ENCODE results near the gene PIP5K1C.

PIP5K1C gene

GRCh38 chr19:3603121-3603811 is 97.0 kb downstream of the PIP5K1C start:
- Mint-ChIP-seq H3K9me3 (no peaks in the 10 kb centered on the region), H3K36me3 (ENCODE audit: low read depth) (no peaks in the 10 kb centered on the region), H3K27me3 (ENCODE audit: low read depth, poor library complexity) (peaks cover 7% of the 10 kb centered on the region), H3K27ac (peak overlapping the region; percentile 79), H3K4me3 (no peak overlapping the region), H3K4me1 (peaks cover 23% of the 10 kb centered on the region)
- no peak for TF ChIP-seq CTCF (IDR thresholded peaks at IDR 0.05)
- peak; percentile 45 for DNase-seq

- peaks cover 10% of the 10 kb centered on the region for H3K4me1 Mint-ChIP-seq
- no peak for TF ChIP-seq CTCF (IDR thresholded peaks at IDR 0.05)
- H3K27me3 Mint-ChIP-seq (ENCODE audit: low read depth, poor library complexity): no peaks in the 10 kb centered on the region
- no peak for DNase-seq
- H3K4me3 Mint-ChIP-seq: no peak overlapping the region
- H3K9me3 Mint-ChIP-seq: no peaks in the 10 kb centered on the region
- H3K27ac Mint-ChIP-seq: no peak overlapping the region
- H3K36me3 Mint-ChIP-seq (ENCODE audit: low read depth): no peaks in the 10 kb centered on the region
These were observed 99.2 kb downstream of the PIP5K1C start for GRCh38 chr19:3601021-3601420.

GRCh38 chr19:3599776-3600187 is 100.5 kb downstream of the PIP5K1C start:
- Mint-ChIP-seq H3K9me3 (no peaks in the 10 kb centered on the region), H3K36me3 (ENCODE audit: low read depth) (no peaks in the 10 kb centered on the region), H3K27ac (no peak overlapping the region), H3K4me3 (no peak overlapping the region), H3K4me1 (peaks cover 10% of the 10 kb centered on the region), H3K27me3 (ENCODE audit: low read depth, poor library complexity) (peaks cover 7% of the 10 kb centered on the region)
- DNase-seq: no peak
- no peak for TF ChIP-seq CTCF (IDR thresholded peaks at IDR 0.05)

- H3K4me3 Mint-ChIP-seq: no peak overlapping the region
- H3K27ac Mint-ChIP-seq: no peak overlapping the region
- no peaks in the 10 kb centered on the region for H3K4me1 Mint-ChIP-seq
- H3K36me3 Mint-ChIP-seq (ENCODE audit: low read depth): no peaks in the 10 kb centered on the region
- peaks cover 11% of the 10 kb centered on the region for H3K9me3 Mint-ChIP-seq
- no peak for DNase-seq
- no peak for TF ChIP-seq CTCF (IDR thresholded peaks at IDR 0.05)
- peaks cover 39% of the 10 kb centered on the region for H3K27me3 Mint-ChIP-seq (ENCODE audit: low read depth, poor library complexity)
These were observed 104.7 kb downstream of the PIP5K1C start for GRCh38 chr19:3595521-3596061.

GRCh38 chr19:3593156-3593555 is 107.1 kb downstream of the PIP5K1C start:
- Mint-ChIP-seq H3K27me3 (ENCODE audit: low read depth, poor library complexity) (peaks cover 49% of the 10 kb centered on the region), H3K27ac (no peak overlapping the region), H3K9me3 (peaks cover 17% of the 10 kb centered on the region), H3K4me3 (no peak overlapping the region), H3K36me3 (ENCODE audit: low read depth) (no peaks in the 10 kb centered on the region), H3K4me1 (no peaks in the 10 kb centered on the region)
- no peak for TF ChIP-seq CTCF (IDR thresholded peaks at IDR 0.05)
- no peak for DNase-seq
